Activated CD4-positive, alpha-beta T cell treated with anti-CD3 and anti-CD28 coated beads for 36 hours (primary cell): Measurements from ENCODE around the gene RABGAP1. TPM values are rescaled to one million over a fixed set of nuclear protein-coding genes. Genes with fewer than 3 reads are reported as not detected.
A peak's percentile ranks its signal among the peaks of the same experiment; 100 is the strongest.

Experiments used
- ATAC-seq: fragments of 200-7000 bp; cut with Tn5 transposase; one replicate; pipeline ENCODE4 v1.10.0; 2021; ENCODE audit warnings: mild to moderate bottlenecking, moderate library complexity
- CTCF ChIA-PET: fragments of 350-600 bp; sonication (Branson Sonifier 250); formaldehyde crosslinking; loops from one replicate; lab custom pipeline; 2021; ENCODE audit warnings: antibody characterized with exemption; lab: Charles Lee
- POLR2A ChIA-PET: fragments of 350-600 bp; sonication (Branson Sonifier 250); formaldehyde crosslinking; loops from one replicate; lab custom pipeline; 2021; ENCODE audit warnings: antibody characterized with exemption, inconsistent platforms; lab: Charles Lee
- DNase-seq: peaks from one replicate; pipeline ENCODE4 v3.0.0-alpha.2; 2020
- H3K27ac Mint-ChIP-seq: one replicate; pipeline ENCODE4 v1.8.0; 2021; ENCODE audit warnings: mixed read lengths
- H3K27me3 Mint-ChIP-seq: one replicate; pipeline ENCODE4 v1.8.0; 2021; ENCODE audit warnings: mixed read lengths
- H3K36me3 Mint-ChIP-seq: one replicate; pipeline ENCODE4 v1.8.0; 2021; ENCODE audit warnings: low read depth, mixed read lengths
- H3K4me1 Mint-ChIP-seq: one replicate; pipeline ENCODE4 v1.8.0; 2021; ENCODE audit warnings: mixed read lengths
- H3K4me3 Mint-ChIP-seq: one replicate; pipeline ENCODE4 v1.8.0; 2021; ENCODE audit warnings: mild to moderate bottlenecking, moderate library complexity, mixed read lengths
- H3K9me3 Mint-ChIP-seq: one replicate; pipeline ENCODE4 v1.8.0; 2021; ENCODE audit warnings: low read depth, mixed read lengths
- intact Hi-C, 2 experiments: fragments of 100-400 bp; cut with DNase I in 1 of 2; cut with micrococcal nuclease in 1 of 2; formaldehyde crosslinking; loops; one replicate each; pipeline versions ENCODE4 v1.14.2 to v1.15.1; 2022 to 2024; cut with DNase I, micrococcal nuclease
- total RNA-seq, 2 experiments: library from RNA; stranded (reverse); gene quantifications; one replicate each; pipeline ENCODE4 v1.2.3, GENCODE V29; 2021

The RABGAP1 gene
- total RNA-seq, 2 experiments from 2014 or later = 24.3 to 27.2 TPM

DNA sequence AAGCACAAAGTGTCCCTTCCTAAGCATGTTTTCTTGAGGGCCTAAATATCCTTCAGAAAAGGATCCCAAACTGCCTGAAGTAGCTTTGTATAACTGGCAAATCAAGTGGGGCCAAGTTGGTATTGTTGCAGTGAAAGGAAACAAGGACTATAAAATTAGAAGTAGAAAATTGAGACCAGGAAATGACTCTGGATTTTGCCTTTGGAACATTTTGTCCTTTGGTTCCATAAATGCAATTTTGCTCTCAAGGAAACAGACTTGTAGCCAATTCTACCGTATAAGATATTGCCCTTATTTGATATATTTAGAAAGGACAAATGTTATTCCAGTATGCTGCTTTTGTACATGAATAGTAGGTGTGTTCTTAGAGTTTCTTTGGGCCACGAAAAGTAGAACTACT lies 34.4 kb downstream of the RABGAP1 start:
- Mint-ChIP-seq H3K9me3 (no peaks in the 10 kb centered on the region), H3K27ac (no peak overlapping the region), H3K36me3 (peaks cover 17% of the 10 kb centered on the region), H3K4me1 (no peaks in the 10 kb centered on the region), H3K27me3 (no peaks in the 10 kb centered on the region), H3K4me3 (no peak overlapping the region)
- CTCF ChIA-PET = interaction anchor here (0.6 to 0.9 kb wide), 3 partner anchors 26 to 374 kb away, joined by 3 read pairs; no protein-coding TSS in a partner anchor
- intact Hi-C loops = no loop called here
- POLR2A ChIA-PET = no interaction called here
- no peak for DNase-seq
- no peak for ATAC-seq

DNA sequence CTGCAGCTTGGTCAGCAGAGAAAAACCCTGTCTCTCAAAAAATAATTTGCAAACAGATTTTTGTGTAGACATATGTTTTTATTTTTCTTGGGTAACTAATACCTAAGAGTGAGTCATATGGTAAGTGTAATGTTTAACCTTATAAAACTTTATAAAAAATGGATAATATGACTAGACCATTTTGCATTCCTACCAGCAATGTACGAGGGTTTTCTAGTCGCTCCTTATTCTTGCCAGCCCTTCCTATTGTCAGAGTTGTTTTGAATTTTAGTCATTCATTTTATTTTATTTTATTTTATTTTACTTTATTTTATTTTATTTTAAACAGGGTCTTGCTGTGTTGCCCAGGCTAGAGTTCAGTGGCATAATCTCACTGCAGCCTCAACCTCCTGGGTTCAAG lies 37.8 kb downstream of the RABGAP1 start:
- ChIA-PET POLR2A (no interaction called here), CTCF (no interaction called here)
- no peaks in the 10 kb centered on the region for H3K9me3 Mint-ChIP-seq
- H3K4me3 Mint-ChIP-seq = no peak overlapping the region
- no peaks in the 10 kb centered on the region for H3K27me3 Mint-ChIP-seq
- H3K36me3 Mint-ChIP-seq = peaks cover 12% of the 10 kb centered on the region
- no peak overlapping the region for H3K27ac Mint-ChIP-seq
- no peaks in the 10 kb centered on the region for H3K4me1 Mint-ChIP-seq
- ATAC-seq (no peak), DNase-seq (no peak)
- intact Hi-C loops = no loop called here

- H3K9me3 Mint-ChIP-seq = no peaks in the 10 kb centered on the region
- ATAC-seq = no peak
- peaks cover 3% of the 10 kb centered on the region for H3K4me1 Mint-ChIP-seq
- H3K4me3 Mint-ChIP-seq = no peak overlapping the region
- H3K36me3 Mint-ChIP-seq = peaks cover 13% of the 10 kb centered on the region
- H3K27ac Mint-ChIP-seq = no peak overlapping the region
- intact Hi-C loops = loop anchor here in 1 of 2 experiments (10.0 kb wide), 1 partner anchor 141 kb away; no protein-coding TSS in a partner anchor
- POLR2A ChIA-PET = no interaction called here
- H3K27me3 Mint-ChIP-seq = no peaks in the 10 kb centered on the region
- DNase-seq = no peak
- CTCF ChIA-PET = no interaction called here
Measured at GRCh38 chr9:122986010-122986409, 45.2 kb downstream of the RABGAP1 start.

GRCh38 chr9:122988141-122988540 lies 47.3 kb downstream of the RABGAP1 start:
- ChIA-PET CTCF (no interaction called here), POLR2A (no interaction called here)
- Mint-ChIP-seq H3K4me3 (no peak overlapping the region), H3K27ac (no peak overlapping the region), H3K36me3 (peaks cover 15% of the 10 kb centered on the region), H3K9me3 (no peaks in the 10 kb centered on the region), H3K27me3 (no peaks in the 10 kb centered on the region), H3K4me1 (peaks cover 7% of the 10 kb centered on the region)
- DNase-seq = no peak
- ATAC-seq = no peak
- intact Hi-C loops = loop anchor here in 1 of 2 experiments (10.0 kb wide), 1 partner anchor 143 kb away; no protein-coding TSS in a partner anchor

- ChIA-PET CTCF (interaction anchor here (0.7 kb wide), 1 partner anchor 53 kb away, joined by 3 read pairs; no protein-coding TSS in a partner anchor), POLR2A (no interaction called here)
- ATAC-seq = peak; percentile 65
- DNase-seq = no peak
- Mint-ChIP-seq H3K36me3 (peaks cover 15% of the 10 kb centered on the region), H3K27ac (peak overlapping the region; percentile 21), H3K4me3 (no peak overlapping the region), H3K9me3 (no peaks in the 10 kb centered on the region), H3K27me3 (no peaks in the 10 kb centered on the region), H3K4me1 (peaks cover 7% of the 10 kb centered on the region)
- intact Hi-C loops = loop anchor here in 1 of 2 experiments (10.0 kb wide), 1 partner anchor 144 kb away; no protein-coding TSS in a partner anchor
Measured at GRCh38 chr9:122988920-122989621, 48.3 kb downstream of the RABGAP1 start.

- CTCF ChIA-PET = interaction anchor here (0.6 to 1.9 kb wide), 18 partner anchors 11 to 181 kb away, joined by 3 to 12 read pairs (median 3); partner anchors contain the start of genes RABGAP1, RC3H2 and ZBTB6
- Mint-ChIP-seq H3K4me3 (no peak overlapping the region), H3K27me3 (no peaks in the 10 kb centered on the region), H3K36me3 (peaks cover 11% of the 10 kb centered on the region), H3K27ac (no peak overlapping the region), H3K4me1 (peaks cover 7% of the 10 kb centered on the region), H3K9me3 (no peaks in the 10 kb centered on the region)
- intact Hi-C loops = loop anchor here (1.0 to 10.0 kb wide), 8 partner anchors 50 to 527 kb away; partner anchors contain the start of genes RABGAP1 (in 2 of the 2), PDCL (in 1 of the 2) and RC3H2 (in 1 of the 2)
- ATAC-seq (peak; percentile 90), DNase-seq (peak; percentile 66)
- POLR2A ChIA-PET = interaction anchor here (0.6 to 0.9 kb wide), 5 partner anchors 11 to 580 kb away, joined by 3 to 11 read pairs (median 5); no protein-coding TSS in a partner anchor
Measured at GRCh38 chr9:122991370-122991830, 50.6 kb downstream of the RABGAP1 start.

GRCh38 chr9:122996586-122996985 lies 55.8 kb downstream of the RABGAP1 start:
- Mint-ChIP-seq H3K4me1 (peaks cover 4% of the 10 kb centered on the region), H3K36me3 (peaks cover 22% of the 10 kb centered on the region), H3K9me3 (no peaks in the 10 kb centered on the region), H3K27me3 (no peaks in the 10 kb centered on the region), H3K27ac (no peak overlapping the region), H3K4me3 (no peak overlapping the region)
- ChIA-PET CTCF (interaction anchor here (0.6 kb wide), 2 partner anchors 9 to 55 kb away, joined by 3 read pairs; no protein-coding TSS in a partner anchor), POLR2A (no interaction called here)
- intact Hi-C loops = loop anchor here in 1 of 2 experiments (10.0 kb wide), 1 partner anchor 348 kb away; no protein-coding TSS in a partner anchor
- no peak for DNase-seq
- no peak for ATAC-seq

GRCh38 chr9:122998448-122998847 lies 57.6 kb downstream of the RABGAP1 start:
- no peak overlapping the region for H3K4me3 Mint-ChIP-seq
- H3K27ac Mint-ChIP-seq = no peak overlapping the region
- intact Hi-C loops = loop anchor here in 1 of 2 experiments (10.0 kb wide), 1 partner anchor 346 kb away; no protein-coding TSS in a partner anchor
- H3K27me3 Mint-ChIP-seq = no peaks in the 10 kb centered on the region
- peaks cover 2% of the 10 kb centered on the region for H3K4me1 Mint-ChIP-seq
- POLR2A ChIA-PET = no interaction called here
- no peaks in the 10 kb centered on the region for H3K9me3 Mint-ChIP-seq
- DNase-seq (no peak), ATAC-seq (no peak)
- CTCF ChIA-PET = no interaction called here
- H3K36me3 Mint-ChIP-seq = peaks cover 24% of the 10 kb centered on the region

GRCh38 chr9:123000371-123001068 lies 59.7 kb downstream of the RABGAP1 start:
- H3K36me3 Mint-ChIP-seq = peaks cover 24% of the 10 kb centered on the region

GRCh38 chr9:123002754-123003153 lies 61.9 kb downstream of the RABGAP1 start:
- DNase-seq (no peak), ATAC-seq (no peak)
- H3K9me3 Mint-ChIP-seq = no peaks in the 10 kb centered on the region
- intact Hi-C loops = no loop called here
- POLR2A ChIA-PET = no interaction called here
- H3K4me3 Mint-ChIP-seq = no peak overlapping the region
- peaks cover 18% of the 10 kb centered on the region for H3K36me3 Mint-ChIP-seq
- no peaks in the 10 kb centered on the region for H3K27me3 Mint-ChIP-seq
- H3K4me1 Mint-ChIP-seq = peaks cover 2% of the 10 kb centered on the region
- CTCF ChIA-PET = interaction anchor here (1.2 kb wide), 1 partner anchor 12 kb away, joined by 4 read pairs; no protein-coding TSS in a partner anchor
- no peak overlapping the region for H3K27ac Mint-ChIP-seq

More at GRCh38 chr9:123000371-123001068, 59.7 kb downstream of the RABGAP1 start:
- DNase-seq (no peak), ATAC-seq (no peak)
- Mint-ChIP-seq H3K27me3 (no peaks in the 10 kb centered on the region), H3K4me1 (peaks cover 2% of the 10 kb centered on the region), H3K4me3 (no peak overlapping the region), H3K27ac (peak overlapping the region; percentile 9), H3K9me3 (no peaks in the 10 kb centered on the region)
- intact Hi-C loops = no loop called here
- CTCF ChIA-PET = interaction anchor here (0.6 kb wide), 1 partner anchor 265 kb away, joined by 3 read pairs; no protein-coding TSS in a partner anchor
- POLR2A ChIA-PET = interaction anchor here (0.7 kb wide), 1 partner anchor 50 kb away, joined by 6 read pairs; no protein-coding TSS in a partner anchor

DNA sequence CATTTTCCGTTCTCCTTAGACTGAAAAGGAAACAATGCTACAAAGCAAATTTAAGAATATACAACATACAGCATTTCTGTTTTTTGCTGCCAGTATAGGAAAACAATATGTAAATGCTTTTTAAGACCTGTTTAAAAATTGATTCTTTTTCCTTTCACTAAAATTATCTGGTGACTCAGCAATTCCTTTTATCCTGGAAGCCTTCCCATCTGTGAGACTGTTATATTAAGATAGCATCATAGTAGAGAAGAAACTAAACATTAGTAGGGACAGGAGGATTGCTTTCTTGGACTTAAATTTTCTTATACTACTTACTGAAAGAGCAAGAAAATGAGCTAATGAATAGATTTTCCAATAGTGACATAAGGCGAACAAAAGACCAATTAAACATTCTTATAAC lies 62.6 kb downstream of the RABGAP1 start:
- Mint-ChIP-seq H3K4me1 (peaks cover 2% of the 10 kb centered on the region), H3K27ac (no peak overlapping the region), H3K36me3 (peaks cover 18% of the 10 kb centered on the region), H3K4me3 (no peak overlapping the region), H3K9me3 (no peaks in the 10 kb centered on the region), H3K27me3 (no peaks in the 10 kb centered on the region)
- intact Hi-C loops = no loop called here
- no peak for DNase-seq
- ATAC-seq = no peak
- ChIA-PET POLR2A (no interaction called here), CTCF (no interaction called here)
